GM19468 (cell line): ENCODE data around the gene EMP1.

Source experiments
- ATAC-seq: cut with Tn5 transposase; IDR thresholded peaks from one replicate; pipeline ENCODE4 v1.9.1; 2021; ENCODE audit warnings: mild to moderate bottlenecking, moderate library complexity, moderate number of reproducible peaks; ENCODE audit not compliant: unreplicated experiment; ENCODE audit errors: extremely low read depth

The EMP1 gene

GRCh38 chr12:13215056-13215455 lies 18.5 kb downstream of the EMP1 start:
- no peak for ATAC-seq

- no peak for ATAC-seq
Measured at GRCh38 chr12:13218641-13219040, 22.1 kb downstream of the EMP1 start.

GRCh38 chr12:13219320-13219719 lies 22.8 kb downstream of the EMP1 start:
- no peak for ATAC-seq

GRCh38 chr12:13220838-13221237 lies 24.3 kb downstream of the EMP1 start:
- no peak for ATAC-seq

- ATAC-seq, result no peak
Measured at GRCh38 chr12:13222076-13222475, 25.6 kb downstream of the EMP1 start.

- no peak for ATAC-seq
Measured at GRCh38 chr12:13223179-13223804, 26.8 kb downstream of the EMP1 start.

- no peak for ATAC-seq
Measured at GRCh38 chr12:13223941-13224340, 27.4 kb downstream of the EMP1 start.

- no peak for ATAC-seq
Measured at GRCh38 chr12:13227191-13227590, 30.7 kb downstream of the EMP1 start.

- no peak for ATAC-seq
Measured at GRCh38 chr12:13228579-13228978, 32.1 kb downstream of the EMP1 start.

- ATAC-seq, result no peak
Measured at GRCh38 chr12:13229504-13229903, 33.0 kb downstream of the EMP1 start.

- no peak for ATAC-seq
Measured at GRCh38 chr12:13230500-13230899, 34.0 kb downstream of the EMP1 start.

GRCh38 chr12:13233830-13234641 lies 37.5 kb downstream of the EMP1 start:
- ATAC-seq, result peak; percentile 39

- ATAC-seq, result no peak
Measured at GRCh38 chr12:13238204-13238603, 41.7 kb downstream of the EMP1 start.

GRCh38 chr12:13241833-13242488 lies 45.4 kb downstream of the EMP1 start:
- ATAC-seq, result no peak

- ATAC-seq, result no peak
Measured at GRCh38 chr12:13242936-13243335, 46.4 kb downstream of the EMP1 start.

- ATAC-seq, result no peak
Measured at GRCh38 chr12:13243516-13244070, 47.1 kb downstream of the EMP1 start.

- ATAC-seq, result no peak
Measured at GRCh38 chr12:13247596-13247995, 51.1 kb downstream of the EMP1 start.

GRCh38 chr12:13248964-13249363 lies 52.4 kb downstream of the EMP1 start:
- no peak for ATAC-seq

GRCh38 chr12:13250416-13250815 lies 53.9 kb downstream of the EMP1 start:
- ATAC-seq, result no peak

- ATAC-seq, result no peak
Measured at GRCh38 chr12:13251521-13251920, 55.0 kb downstream of the EMP1 start.

GRCh38 chr12:13252024-13252423 lies 55.5 kb downstream of the EMP1 start:
- ATAC-seq, result no peak
